ENCODE results near the gene CCDC66. TPM values are rescaled to one million over a fixed set of nuclear protein-coding genes. Genes with fewer than 3 reads are reported as not detected.

The CCDC66 gene
- total RNA-seq, 1 donor from 2014 or later = 49.9 TPM

DNA sequence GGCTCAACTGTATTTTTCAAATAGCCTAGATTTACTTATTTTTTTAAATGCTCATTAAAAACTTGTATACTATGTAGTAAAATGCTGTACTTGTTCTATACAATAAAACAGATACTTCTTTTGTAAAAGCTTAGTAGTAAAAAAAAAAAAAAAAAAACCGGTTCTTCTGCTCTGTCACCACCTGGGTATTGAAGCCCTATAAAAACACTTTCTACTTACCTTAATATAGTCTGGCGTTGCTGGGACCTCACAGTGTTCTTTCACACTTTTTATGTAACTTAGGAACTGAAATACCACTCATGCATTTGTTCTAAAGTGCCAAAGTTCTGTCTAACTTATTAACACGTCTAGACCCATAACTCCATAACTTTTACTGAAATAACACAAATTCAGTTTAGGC lies 64.7 kb downstream of the CCDC66 start:
- no peak for DNase-seq (ENCODE audit: low spot score)

DNA sequence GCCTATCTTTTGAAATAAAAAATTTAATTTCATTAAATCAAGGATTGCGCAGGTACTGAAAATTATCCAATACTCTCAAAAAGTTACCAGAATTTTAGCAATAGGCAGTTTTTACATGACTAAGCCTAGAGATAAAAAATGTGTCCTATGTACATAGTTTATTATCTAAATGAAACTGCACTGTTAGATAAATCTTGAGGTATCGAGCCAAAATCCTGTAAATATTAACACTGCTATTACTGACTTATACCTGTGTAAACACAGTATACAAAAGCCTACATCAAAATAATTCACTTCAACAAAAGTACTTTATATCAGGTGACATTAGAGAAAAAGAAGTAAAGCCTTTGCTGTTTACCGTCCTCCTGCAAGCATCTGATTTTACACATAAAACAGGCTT lies 65.4 kb downstream of the CCDC66 start:
- no peak for DNase-seq (ENCODE audit: low spot score)

DNA sequence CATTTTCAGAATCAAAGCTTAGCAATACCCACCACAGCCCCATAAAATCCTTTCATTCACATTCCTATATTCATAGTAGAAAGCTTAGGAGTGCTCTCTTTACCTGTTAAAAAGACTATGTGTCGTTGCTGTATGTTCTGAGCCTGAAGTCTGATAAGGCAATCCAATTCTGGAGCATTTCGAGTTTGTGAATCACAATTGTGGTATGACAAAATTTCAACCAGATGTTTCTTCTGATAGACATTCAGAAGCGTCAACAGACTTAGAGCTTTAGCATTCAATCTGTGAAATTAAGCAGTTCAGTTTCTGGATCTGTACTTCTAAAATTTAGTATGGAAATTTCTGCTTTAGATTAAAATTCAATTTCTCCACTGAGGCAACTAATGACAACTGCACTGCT lies 67.8 kb downstream of the CCDC66 start:
- DNase-seq (ENCODE audit: low spot score) = no peak

DNA sequence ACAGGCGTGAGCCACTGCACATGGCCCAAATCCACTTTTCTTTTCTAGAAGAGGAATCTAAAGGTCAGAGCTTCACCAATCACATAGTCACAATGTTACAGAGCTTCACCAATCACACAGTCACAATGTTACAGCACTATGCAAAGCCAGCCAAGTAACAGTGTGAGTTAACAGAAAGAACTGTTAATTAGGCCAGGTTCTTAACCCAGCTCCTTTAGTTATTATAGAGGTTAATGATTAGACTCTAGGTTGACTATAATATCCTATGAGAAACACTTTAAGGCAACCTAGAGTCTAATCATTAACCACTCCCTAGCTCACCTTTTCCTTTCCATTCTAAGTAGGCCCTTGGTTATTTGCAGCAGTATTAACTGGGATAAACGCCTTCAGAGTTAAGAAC lies 72.1 kb downstream of the CCDC66 start:
- DNase-seq (ENCODE audit: low spot score) = no peak

DNA sequence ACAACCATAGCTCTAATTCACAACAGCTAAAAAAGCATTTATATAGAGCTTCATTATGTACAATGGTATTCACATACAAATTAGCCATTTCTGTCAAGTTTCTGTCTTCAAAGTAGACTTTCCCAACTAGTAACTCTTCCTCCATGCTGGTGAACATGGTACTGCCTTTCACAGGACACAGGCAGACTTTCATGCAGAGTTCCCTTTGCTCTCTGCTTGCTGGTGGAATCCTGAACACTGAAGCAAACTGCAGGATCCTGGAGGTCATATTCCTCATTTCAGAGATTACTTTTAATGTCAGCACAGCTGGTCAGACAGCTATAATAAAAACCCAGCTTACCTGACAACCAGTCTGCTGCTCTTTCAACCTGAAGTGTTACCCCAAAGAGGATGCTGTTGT lies 72.5 kb downstream of the CCDC66 start:
- no peak for DNase-seq (ENCODE audit: low spot score)

DNA sequence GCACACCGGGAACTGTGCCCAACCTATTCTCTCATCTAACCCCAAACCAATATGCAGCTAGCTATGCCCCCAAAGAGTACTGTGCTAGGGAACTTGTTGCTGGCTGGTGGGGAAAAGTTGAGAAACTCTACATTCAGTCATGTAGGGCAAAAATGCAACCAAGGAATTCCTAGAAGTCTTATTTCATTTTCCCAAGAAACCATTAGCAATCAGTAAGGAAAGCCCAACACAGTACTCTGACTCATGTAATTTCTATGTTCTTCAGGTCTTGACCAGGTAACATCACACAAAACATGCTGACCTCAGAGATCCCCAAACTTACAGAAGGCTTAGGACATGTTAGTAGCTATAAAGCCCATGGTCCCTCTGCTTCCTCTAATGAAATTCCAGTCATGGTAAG lies 74.0 kb downstream of the CCDC66 start:
- no peak for DNase-seq (ENCODE audit: low spot score)

DNA sequence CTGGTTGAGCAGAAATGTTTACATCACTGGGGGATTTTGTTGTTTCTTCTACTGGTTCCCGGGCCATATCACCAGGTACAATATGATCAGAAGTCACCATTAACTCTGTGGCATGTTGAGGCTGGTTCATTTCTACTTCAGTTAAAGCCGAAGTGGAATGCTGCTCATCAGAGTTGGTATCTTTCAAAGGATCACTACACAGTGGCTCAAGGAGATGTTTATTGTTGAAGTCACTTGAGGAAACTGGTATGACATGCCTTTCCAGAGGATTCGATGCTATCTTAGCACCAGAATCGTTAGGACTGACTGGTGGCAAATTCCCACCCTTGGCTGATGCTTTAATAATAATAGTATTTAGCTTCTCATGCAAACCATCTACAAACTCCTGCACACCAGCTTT lies 76.2 kb downstream of the CCDC66 start:
- no peak for DNase-seq (ENCODE audit: low spot score)

DNA sequence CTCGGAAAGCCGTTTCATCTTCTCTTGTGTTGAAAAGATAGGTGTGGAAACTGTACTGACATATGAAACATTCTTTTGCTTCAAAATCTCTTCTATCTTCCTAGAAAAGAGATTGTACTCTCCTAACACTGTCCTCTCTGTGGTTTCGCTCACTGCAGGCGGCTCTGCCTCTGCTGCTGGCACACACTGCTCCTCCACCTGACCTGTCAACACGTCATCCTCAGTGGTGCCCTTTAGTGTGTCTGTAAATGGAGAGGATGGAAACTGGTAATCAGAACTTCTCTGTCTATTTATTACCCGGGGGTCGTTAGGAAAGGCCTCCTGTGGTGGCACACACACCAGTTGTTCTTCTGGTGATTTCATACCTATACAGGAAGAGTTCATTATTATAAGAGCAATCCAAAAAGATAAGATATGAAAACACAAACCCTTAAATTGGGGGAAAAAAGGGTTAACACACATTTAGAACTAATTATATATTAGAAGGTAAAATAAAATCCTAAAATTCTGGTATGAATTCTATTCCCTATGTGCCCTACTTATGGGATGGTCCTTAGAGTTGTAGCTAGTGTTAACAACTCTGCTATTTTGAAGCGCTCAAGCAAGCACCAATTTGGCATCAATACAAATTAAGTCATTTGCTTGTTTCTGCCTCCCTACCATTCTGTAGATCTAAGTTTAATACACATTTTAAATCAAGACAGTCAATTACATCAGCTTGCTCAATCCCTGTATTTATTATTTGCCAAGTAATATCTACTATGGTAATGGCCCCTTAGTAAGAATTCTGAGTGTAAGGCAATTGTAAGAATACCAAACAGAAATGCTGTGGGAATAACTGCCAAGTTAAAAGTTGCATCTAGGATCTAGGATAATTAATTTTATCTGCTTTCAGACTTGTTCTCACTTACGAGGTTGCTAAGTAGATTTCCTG lies 76.9 kb downstream of the CCDC66 start:
- DNase-seq (ENCODE audit: low spot score) = no peak

DNA sequence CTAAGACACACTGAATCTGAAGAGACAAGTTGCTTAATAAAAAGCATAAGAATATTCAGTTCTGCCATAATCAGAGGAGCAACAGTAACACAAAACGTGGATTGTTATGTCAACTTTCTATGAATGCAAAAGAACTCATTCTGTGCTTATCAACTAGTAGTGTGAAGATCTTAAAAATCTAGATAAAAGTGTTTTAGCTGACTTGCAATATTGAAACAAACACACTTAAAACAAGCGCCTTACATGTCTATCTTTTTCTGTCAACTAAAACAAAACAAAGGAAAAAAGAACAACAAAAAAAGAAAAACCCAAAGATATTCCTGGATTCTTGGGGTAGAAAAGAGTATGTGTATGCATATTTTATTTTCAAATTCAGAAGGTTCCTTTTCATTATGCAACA lies 88.4 kb downstream of the CCDC66 start:
- no peak for DNase-seq (ENCODE audit: low spot score)

DNA sequence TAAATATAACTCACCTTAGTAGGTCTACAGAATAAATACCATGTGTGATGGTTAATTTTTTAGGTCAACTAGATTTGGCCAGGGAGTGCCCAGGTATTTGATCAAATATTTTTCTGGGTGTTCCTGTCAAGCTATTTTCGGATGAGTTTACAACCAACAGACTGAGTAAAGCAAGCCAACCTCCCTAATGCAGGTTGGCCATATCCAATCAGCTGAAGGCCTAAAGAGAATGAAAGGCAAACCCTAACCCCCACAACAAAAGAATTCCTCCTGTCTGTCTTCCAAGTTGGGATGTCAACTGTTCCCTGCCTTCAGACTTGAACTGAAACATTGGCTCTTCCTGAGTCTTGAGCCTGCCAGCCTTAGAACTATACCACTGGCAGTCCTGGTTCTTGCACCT lies 97.5 kb downstream of the CCDC66 start:
- DNase-seq (ENCODE audit: low spot score) = no peak

DNA sequence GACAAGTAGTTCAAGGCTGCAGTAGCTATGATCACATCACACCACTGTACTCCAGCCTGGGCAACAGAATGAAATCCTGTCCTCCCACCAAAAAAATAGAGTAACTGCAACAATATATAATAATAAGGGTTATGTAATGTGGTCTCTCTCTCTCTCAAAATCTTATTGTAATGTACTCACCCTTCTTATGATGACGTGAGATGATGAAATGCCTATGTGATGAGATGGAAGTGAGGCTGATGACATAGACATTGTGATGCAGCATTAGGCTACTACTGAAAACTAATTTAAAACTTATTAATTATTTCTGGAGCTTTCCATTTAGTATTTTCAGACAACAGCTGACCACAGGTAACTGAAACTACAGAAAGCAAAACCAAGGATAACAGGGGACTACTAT lies 98.7 kb downstream of the CCDC66 start:
- no peak for DNase-seq (ENCODE audit: low spot score)

DNA sequence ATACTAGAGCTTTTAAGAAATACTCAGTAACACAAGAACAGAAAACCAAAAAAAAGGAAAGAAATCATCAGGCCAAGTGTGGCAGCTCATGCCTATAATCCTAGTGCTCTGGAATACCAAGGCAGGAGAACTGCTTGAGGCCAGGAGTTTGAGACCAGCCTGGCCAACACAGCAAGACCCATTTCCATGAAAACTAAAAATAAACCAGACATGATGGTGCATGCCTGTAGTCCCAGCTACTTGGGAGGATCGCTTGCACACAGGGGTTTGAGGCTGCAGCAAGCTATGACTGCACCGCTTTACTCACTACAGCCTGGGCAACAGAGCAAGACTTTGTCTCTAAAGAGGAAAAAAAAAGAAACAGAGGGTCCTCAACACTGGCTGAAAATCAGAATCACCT lies 107.8 kb downstream of the CCDC66 start:
- DNase-seq (ENCODE audit: low spot score) = no peak

DNA sequence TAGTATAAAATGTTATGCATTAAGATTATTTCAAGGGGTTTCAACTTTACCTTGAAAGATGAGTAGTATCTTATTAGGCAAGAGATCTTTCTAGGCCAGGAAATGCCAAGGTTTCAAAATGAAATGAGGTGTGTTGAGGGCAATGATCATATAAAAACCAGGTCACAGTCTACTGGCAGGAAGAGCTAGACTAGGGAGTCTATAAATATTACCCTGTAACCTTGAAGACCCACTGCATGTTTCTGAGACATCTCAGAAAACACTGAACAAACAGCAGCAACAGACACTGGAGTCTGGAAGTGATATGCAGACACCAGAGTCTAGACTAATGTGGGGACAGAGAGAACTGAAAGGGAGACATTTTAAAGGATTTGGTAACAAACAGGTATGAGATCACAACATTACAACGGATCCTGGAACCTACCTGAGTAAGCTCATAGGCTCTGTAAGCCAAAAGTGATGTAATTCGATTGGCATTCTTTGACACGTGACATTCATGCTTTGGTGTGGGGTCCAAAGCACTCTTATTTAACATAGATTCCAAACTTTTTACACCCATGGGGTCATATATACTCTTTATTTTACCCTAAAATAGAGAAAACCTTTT lies 111.1 kb downstream of the CCDC66 start:
- DNase-seq (ENCODE audit: low spot score) = no peak

Other genes with a start within 250 kb of the CCDC66 start
- gene ERC2, start 88.7 kb upstream of the CCDC66 start, total RNA-seq = 1.1 TPM
- 50.2 TPM for gene TASOR, start 126.1 kb downstream of the CCDC66 start, total RNA-seq
- 50.0 TPM for gene ARHGEF3, start 244.8 kb downstream of the CCDC66 start, total RNA-seq